IPS-18c (cell line): ENCODE data around the gene ALK.

Experiments used
- H3K4me3 ChIP-seq: 2 replicates; pipeline ENCODE4 v1.7.0; 2013; ENCODE audit warnings: low read depth, mild to moderate bottlenecking, low read length, moderate library complexity; ENCODE audit not compliant: insufficient read depth
- H3K9me3 ChIP-seq: one replicate; pipeline ENCODE4 v1.6.1; 2013; ENCODE audit warnings: mild to moderate bottlenecking, low read length, moderate library complexity; ENCODE audit not compliant: control insufficient read depth, insufficient read depth

The ALK gene

GRCh38 chr2:29518010-29518409 lies 403.4 kb downstream of the ALK start:
- Histone ChIP-seq H3K4me3 (no peak overlapping the region), H3K9me3 (no peaks in the 10 kb centered on the region)

GRCh38 chr2:29517413-29517812 lies 404.0 kb downstream of the ALK start:
- Histone ChIP-seq H3K9me3 (no peaks in the 10 kb centered on the region), H3K4me3 (no peak overlapping the region)

- H3K4me3 ChIP-seq, result no peak overlapping the region
Measured at GRCh38 chr2:29516767-29517166, 404.6 kb downstream of the ALK start.

GRCh38 chr2:29509878-29510277 lies 411.5 kb downstream of the ALK start:
- H3K9me3 ChIP-seq, result no peaks in the 10 kb centered on the region
- H3K4me3 ChIP-seq, result no peak overlapping the region

More at GRCh38 chr2:29516767-29517166, 404.6 kb downstream of the ALK start:
- no peaks in the 10 kb centered on the region for H3K9me3 ChIP-seq

- H3K9me3 ChIP-seq, result no peaks in the 10 kb centered on the region
- no peak overlapping the region for H3K4me3 ChIP-seq
Measured at GRCh38 chr2:29509397-29509796, 412.0 kb downstream of the ALK start.

GRCh38 chr2:29504746-29505145 lies 416.6 kb downstream of the ALK start:
- Histone ChIP-seq H3K4me3 (no peak overlapping the region), H3K9me3 (no peaks in the 10 kb centered on the region)

GRCh38 chr2:29502460-29502911 lies 418.9 kb downstream of the ALK start:
- no peak overlapping the region for H3K4me3 ChIP-seq
- H3K9me3 ChIP-seq, result no peaks in the 10 kb centered on the region

- peaks cover 3% of the 10 kb centered on the region for H3K9me3 ChIP-seq
- no peak overlapping the region for H3K4me3 ChIP-seq
Measured at GRCh38 chr2:29497375-29497774, 424.0 kb downstream of the ALK start.

- no peak overlapping the region for H3K4me3 ChIP-seq
Measured at GRCh38 chr2:29496198-29496597, 425.2 kb downstream of the ALK start.

GRCh38 chr2:29495536-29496060 lies 425.8 kb downstream of the ALK start:
- Histone ChIP-seq H3K9me3 (peaks cover 3% of the 10 kb centered on the region), H3K4me3 (no peak overlapping the region)

More at GRCh38 chr2:29496198-29496597, 425.2 kb downstream of the ALK start:
- H3K9me3 ChIP-seq, result peaks cover 3% of the 10 kb centered on the region

GRCh38 chr2:29495068-29495467 lies 426.3 kb downstream of the ALK start:
- Histone ChIP-seq H3K4me3 (no peak overlapping the region), H3K9me3 (peaks cover 3% of the 10 kb centered on the region)

- Histone ChIP-seq H3K9me3 (peaks cover 3% of the 10 kb centered on the region), H3K4me3 (no peak overlapping the region)
Measured at GRCh38 chr2:29492701-29493100, 428.7 kb downstream of the ALK start.

GRCh38 chr2:29490045-29490444 lies 431.3 kb downstream of the ALK start:
- Histone ChIP-seq H3K9me3 (peaks cover 3% of the 10 kb centered on the region), H3K4me3 (no peak overlapping the region)

- no peak overlapping the region for H3K4me3 ChIP-seq
- H3K9me3 ChIP-seq, result peaks cover 3% of the 10 kb centered on the region
Measured at GRCh38 chr2:29489568-29489967, 431.8 kb downstream of the ALK start.

GRCh38 chr2:29487967-29488555 lies 433.3 kb downstream of the ALK start:
- H3K4me3 ChIP-seq, result no peak overlapping the region
- no peaks in the 10 kb centered on the region for H3K9me3 ChIP-seq

GRCh38 chr2:29485631-29486030 lies 435.8 kb downstream of the ALK start:
- H3K4me3 ChIP-seq, result no peak overlapping the region
- no peaks in the 10 kb centered on the region for H3K9me3 ChIP-seq

GRCh38 chr2:29485117-29485516 lies 436.3 kb downstream of the ALK start:
- Histone ChIP-seq H3K9me3 (no peaks in the 10 kb centered on the region), H3K4me3 (no peak overlapping the region)

- Histone ChIP-seq H3K9me3 (no peaks in the 10 kb centered on the region), H3K4me3 (no peak overlapping the region)
Measured at GRCh38 chr2:29482867-29483266, 438.5 kb downstream of the ALK start.

GRCh38 chr2:29482348-29482747 lies 439.0 kb downstream of the ALK start:
- H3K9me3 ChIP-seq, result no peaks in the 10 kb centered on the region
- no peak overlapping the region for H3K4me3 ChIP-seq
